ENCODE data around the gene ZGRF1.

ZGRF1 gene

GRCh38 chr4:112511093-112511802 lies 125.5 kb downstream of the ZGRF1 start:
- Histone ChIP-seq H3K4me3 (ENCODE audit: low read depth, low read length) (peak overlapping the region; percentile 21), H3K36me3 (no peaks in the 10 kb centered on the region), H3K27me3 (ENCODE audit: insufficient read depth, low read depth, severe bottlenecking) (peaks cover 96% of the 10 kb centered on the region), H3K9me3 (ENCODE audit: severe bottlenecking) (no peaks in the 10 kb centered on the region), H3K27ac (no peak overlapping the region)
- TF ChIP-seq CTCF (IDR thresholded peaks at IDR 0.05; ENCODE audit: low read depth, low read length) = no peak
- DNase-seq = no peak

GRCh38 chr4:112510291-112511092 lies 126.2 kb downstream of the ZGRF1 start:
- Histone ChIP-seq H3K36me3 (no peaks in the 10 kb centered on the region), H3K9me3 (ENCODE audit: severe bottlenecking) (no peaks in the 10 kb centered on the region), H3K27ac (no peak overlapping the region), H3K27me3 (ENCODE audit: insufficient read depth, low read depth, severe bottlenecking) (peaks cover 97% of the 10 kb centered on the region), H3K4me3 (ENCODE audit: low read depth, low read length) (peak overlapping the region; percentile 21)
- DNase-seq = no peak
- no peak for TF ChIP-seq CTCF (IDR thresholded peaks at IDR 0.05; ENCODE audit: low read depth, low read length)

- TF ChIP-seq CTCF (IDR thresholded peaks at IDR 0.05; ENCODE audit: low read depth, low read length) = no peak
- H3K9me3 ChIP-seq (ENCODE audit: severe bottlenecking) = no peaks in the 10 kb centered on the region
- H3K4me3 ChIP-seq (ENCODE audit: low read depth, low read length) = no peak overlapping the region
- H3K36me3 ChIP-seq = no peaks in the 10 kb centered on the region
- H3K27me3 ChIP-seq (ENCODE audit: insufficient read depth, low read depth, severe bottlenecking) = peaks cover 96% of the 10 kb centered on the region
- H3K27ac ChIP-seq = no peak overlapping the region
- no peak for DNase-seq
Observed at GRCh38 chr4:112509243-112510141, 127.2 kb downstream of the ZGRF1 start.

- Histone ChIP-seq H3K9me3 (ENCODE audit: severe bottlenecking) (no peaks in the 10 kb centered on the region), H3K27ac (no peak overlapping the region), H3K36me3 (no peaks in the 10 kb centered on the region), H3K4me3 (ENCODE audit: low read depth, low read length) (no peak overlapping the region), H3K27me3 (ENCODE audit: insufficient read depth, low read depth, severe bottlenecking) (peaks cover 95% of the 10 kb centered on the region)
- no peak for TF ChIP-seq CTCF (IDR thresholded peaks at IDR 0.05; ENCODE audit: low read depth, low read length)
- DNase-seq = no peak
Observed at GRCh38 chr4:112508356-112508755, 128.4 kb downstream of the ZGRF1 start.

GRCh38 chr4:112504807-112505206 lies 131.9 kb downstream of the ZGRF1 start:
- H3K36me3 ChIP-seq = no peaks in the 10 kb centered on the region
- TF ChIP-seq CTCF (IDR thresholded peaks at IDR 0.05; ENCODE audit: low read depth, low read length) = no peak
- no peaks in the 10 kb centered on the region for H3K9me3 ChIP-seq (ENCODE audit: severe bottlenecking)
- peaks cover 74% of the 10 kb centered on the region for H3K27me3 ChIP-seq (ENCODE audit: insufficient read depth, low read depth, severe bottlenecking)
- no peak overlapping the region for H3K27ac ChIP-seq
- H3K4me3 ChIP-seq (ENCODE audit: low read depth, low read length) = no peak overlapping the region
- no peak for DNase-seq
